GF-D8 (cell line): ENCODE data around the gene TMEM217.
A peak's percentile ranks its signal among the peaks of the same experiment; 100 is the strongest.

Experiments
- DNase-seq: peaks from one replicate; lab custom pipeline; 2025; lab: John Stamatoyannopoulos, UW

TMEM217 gene

DNA sequence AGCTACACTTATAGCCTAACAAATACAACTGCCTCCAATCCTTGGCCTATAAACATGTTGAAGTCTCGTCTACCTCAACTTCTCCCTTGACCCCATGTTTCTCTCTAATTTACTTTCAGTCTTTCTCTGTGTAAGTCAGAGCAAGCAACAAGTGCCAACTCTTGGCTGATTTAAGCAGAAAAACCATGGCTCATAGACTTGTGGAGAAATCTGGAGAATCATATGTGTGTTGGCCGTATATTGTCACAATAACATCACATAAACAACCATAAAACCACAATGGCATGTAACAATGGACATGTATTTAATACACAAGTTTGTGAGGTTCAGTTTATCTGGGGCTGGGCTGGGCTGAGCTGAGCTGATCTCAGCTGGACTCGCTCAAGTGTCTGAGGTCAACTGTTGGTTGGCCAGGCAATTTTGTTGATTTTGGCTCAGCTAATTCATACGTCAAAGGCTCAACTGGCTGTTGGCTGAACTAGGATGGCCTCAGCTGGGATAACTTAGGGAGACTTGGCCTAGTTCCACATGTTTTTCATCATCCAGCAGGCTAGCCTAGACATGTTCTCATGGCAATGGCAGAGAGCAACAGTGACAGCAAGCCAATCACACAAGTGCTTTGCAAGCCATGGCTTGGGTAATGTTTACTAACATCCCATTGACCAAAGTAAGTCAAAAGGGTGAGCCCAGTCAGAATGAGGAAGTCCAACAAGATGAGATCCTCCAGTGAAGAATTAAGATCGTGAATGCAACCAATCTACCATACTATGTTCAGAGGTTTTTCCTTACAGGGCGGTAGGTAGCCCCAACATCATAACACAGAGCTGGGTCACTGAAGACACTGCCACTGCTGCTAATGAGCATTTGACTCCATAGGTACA is 13.3 kb downstream of the TMEM217 start:
- DNase-seq, result peak; percentile 22

DNA sequence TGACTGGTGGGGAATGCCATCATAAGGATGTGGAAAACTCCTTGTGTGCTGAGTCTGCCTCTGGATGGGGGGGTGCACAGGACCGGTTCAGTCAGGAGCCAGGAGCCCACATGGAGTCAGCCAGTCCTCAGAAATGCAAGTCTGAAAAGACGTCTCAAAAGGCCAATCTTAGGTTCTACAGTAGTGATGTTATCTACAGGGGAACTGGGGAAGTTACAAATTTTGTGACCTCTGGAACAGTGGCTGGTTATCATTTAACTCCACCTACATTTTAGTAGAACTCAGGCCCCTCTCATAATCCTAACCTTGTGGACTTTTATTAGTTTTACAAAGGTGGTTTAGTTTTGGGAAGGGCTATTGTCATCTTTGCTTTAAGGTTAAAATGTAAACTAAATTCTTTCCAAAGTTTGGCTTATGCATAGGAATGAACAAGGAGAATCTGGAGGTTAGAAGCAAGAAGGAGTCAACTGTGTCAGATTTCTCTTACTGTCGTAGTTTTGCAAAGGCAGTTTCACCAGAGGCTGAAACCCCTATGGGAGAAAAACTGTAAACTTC is 14.1 kb downstream of the TMEM217 start:
- no peak for DNase-seq

DNA sequence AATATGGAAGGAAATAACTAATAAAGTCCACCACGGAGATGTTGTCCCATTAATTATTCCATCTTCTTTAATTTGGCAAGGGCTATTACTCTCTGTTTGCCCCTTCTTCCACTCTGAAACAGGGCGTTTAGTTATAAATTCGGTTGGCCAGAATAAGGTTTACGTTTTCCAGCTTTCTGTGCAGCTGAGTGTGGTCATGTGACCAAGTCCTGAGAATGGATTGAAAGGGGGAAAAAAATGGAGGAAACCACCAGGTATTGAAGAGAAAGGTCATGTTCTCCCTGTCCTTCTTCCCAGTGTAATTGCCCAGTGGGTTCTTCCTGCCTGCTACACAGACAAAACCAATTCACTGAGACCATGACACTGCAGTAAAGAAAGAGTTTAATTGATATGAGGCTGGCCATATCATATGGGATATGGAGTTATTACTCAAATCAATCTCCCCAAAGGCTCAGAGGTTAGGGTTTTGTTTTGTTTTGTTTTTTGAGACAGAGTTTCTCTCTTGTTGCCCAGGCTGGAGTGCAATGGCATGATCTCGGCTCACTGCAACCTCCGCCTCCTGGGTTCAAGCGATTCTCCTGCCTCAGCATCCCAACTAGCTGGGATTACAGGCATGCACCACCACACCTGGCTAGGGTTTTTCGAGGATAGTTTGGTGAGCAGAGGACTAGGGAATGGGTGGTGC is 14.7 kb downstream of the TMEM217 start:
- DNase-seq, result no peak

DNA sequence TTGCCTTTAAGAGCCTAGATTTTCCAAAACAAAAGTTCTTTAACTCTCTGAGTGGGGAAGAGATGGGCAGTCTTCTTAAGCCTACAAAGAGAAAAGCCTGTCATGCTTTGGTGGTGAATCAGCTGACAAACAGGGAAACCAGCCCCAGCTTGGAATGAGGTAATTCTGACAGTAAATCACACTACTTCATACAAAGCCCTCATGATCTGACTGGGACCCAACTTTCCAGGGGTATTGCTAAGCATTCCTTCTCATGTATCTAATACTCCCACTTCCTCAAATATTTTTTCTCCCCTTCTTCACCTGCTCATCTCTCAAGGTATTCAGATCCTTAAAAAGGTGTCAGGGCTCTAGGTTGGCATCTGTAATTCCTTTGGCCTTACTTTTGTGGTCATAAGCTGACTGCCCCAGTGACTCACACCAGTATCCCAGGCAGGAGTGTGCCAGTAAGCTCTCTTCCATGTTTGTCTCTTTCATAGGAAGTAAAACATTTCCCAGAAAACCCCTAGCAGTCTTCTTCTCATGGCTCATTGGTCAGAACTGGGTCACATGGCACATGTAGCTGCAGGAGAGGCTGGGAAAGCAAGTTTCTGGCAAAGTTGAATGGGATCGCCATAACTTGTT is 15.4 kb downstream of the TMEM217 start:
- DNase-seq, result no peak

DNA sequence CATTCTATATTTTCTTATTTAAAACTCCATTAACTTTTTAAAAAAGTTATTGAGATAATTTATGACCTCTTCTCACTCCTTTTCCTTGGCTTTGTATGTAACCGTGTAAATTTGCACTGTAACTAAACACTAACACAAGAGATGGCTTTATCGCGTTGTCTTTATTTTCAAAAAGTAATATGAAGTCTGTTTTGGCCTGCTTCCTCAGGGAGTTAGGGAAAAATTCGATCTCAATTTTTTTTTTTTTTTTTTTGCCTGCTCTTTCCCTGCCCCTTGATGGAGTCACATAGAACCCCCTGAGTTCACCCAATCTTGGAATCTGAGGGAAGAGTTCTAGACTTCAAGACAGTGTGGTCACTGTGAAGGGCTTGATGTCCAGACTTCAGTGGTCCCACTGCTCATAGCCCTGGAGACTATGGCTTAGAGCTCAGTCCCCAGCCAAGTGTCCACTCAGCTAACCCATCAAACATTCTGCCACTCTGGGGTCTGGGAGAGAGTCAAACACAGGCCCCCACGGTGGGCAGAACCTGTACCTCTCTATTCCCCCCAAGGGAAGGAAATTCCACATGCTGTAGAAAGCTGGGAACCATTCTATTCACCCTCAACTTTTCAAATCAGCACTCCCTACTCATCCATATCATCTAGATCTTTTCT is 16.0 kb downstream of the TMEM217 start:
- DNase-seq, result no peak

DNA sequence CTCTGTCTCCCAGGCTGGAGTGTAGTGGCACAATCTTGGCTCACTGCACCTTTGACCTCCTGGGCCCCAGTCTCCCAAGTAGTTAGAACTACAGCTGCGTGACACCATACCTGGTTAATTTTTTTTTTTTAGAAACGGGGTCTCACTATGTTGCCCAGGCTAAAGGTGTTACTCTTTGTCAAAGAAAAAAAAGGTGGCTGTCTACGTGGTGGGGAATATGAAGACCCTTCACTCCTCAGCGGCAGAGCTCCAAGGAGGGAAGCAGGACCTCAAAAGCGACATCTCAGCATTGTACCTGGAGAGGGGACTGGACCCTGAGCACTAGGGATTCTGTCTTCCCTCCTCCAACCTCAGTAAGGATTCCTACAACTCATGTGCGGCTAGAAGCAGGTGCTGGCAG is 16.8 kb downstream of the TMEM217 start:
- DNase-seq, result no peak

DNA sequence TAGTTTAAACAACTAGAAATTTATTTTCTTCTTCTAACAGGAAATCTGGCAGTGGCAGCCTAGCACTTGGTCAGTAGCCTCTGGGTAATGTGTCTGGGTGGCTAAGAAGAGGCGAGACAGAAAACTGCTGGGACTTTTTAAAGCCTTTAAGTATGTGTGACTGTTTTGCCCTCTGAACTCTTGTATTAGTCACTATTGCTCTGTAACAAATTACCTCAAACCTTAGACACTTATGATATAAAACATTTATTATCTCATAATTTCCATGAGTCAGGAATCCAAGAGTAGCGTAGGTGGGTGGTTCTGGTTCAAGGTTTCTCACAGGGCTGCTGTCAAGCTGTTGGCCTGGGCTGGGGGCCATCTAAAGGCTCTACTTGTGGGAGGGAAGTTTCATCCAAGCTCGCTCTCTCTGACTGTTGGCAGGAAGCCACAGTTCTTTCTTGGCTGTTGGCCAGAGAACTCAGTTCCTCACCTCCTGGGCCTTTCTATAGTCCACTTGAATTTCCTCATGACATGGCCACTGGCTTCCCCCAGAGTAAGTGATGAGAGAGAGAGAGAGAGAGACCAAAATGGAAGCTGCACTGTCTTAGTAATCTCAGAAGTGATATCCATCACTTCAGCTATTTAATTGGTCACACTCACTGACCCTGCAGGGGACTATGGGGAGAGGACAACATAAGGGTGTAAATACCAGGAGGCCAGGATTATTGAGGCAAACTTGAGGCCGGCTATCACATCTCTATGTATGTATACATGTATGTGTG is 17.8 kb downstream of the TMEM217 start:
- DNase-seq, result peak; percentile 81

DNA sequence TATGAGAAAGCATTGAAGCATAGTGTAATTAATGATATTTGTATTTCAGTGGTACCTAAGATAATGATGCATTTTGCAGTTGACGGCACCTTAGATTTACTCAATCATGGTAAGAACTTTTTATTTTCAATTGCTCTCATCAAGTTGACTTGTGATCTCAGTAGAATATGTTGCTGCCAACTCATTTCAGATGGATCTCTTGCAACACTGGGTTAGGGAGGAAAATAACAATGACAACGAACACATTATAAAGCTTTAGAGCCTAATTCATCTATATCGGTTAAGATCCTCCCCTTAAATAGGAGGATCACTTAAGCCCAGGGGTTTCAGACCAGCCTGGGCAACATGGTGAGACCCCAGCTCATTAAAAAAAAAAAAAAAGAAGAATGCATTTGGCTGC is 18.4 kb downstream of the TMEM217 start:
- no peak for DNase-seq

DNA sequence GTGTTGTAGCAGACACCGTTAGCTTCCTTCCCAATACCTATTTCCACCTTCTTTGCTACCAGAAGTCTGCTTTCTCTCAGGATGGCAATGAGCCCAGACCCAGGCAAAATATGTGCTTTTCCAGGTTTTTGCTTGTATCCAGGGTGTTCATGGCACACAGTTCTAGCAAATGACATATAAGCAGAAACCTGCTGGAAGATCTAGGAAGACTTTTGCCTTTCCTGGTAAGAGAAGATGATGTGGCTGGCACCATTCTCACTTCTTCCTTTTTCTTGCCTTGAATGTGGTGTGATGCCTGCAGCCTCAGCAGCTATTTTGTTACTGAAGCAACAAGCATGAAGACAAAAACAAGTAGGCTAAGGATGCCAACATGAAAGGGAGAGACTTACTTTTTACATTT is 19.6 kb downstream of the TMEM217 start:
- DNase-seq, result no peak

DNA sequence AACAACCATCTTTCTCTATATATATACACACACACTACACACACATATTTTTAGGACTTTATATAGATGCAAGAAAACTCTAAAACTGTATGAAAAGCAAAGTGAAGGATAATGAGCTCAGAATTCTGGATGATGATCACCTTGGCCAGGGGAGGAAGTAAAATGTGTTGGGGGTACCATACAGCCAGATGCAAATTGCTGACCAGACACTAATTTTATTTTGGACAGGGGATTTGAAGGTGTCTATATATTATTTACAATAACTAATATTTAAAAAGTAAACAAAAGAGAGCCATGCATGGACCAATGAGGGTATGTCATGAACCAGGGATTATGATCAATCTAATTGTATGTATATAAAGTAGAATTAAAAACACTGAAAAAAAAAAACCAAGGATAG is 20.2 kb downstream of the TMEM217 start:
- no peak for DNase-seq

DNA sequence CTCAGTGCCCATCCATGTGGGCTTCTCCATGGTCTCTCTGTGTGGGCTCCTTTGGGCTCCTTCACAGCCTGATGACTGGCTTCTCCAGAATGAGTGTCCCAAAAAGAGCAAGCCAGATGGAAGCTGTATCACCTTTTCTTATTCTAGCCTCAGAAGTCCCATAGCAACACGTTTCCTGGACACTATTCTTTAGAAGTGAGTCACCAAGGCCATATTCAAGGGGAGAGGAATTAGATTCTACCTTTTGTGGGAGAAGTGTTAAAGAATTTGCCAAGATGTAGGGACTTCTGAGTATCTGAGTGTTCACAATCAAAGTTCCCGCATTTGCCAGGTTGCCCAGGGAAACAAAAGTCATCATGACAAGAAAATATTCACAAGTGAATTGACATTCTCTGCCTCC is 21.0 kb downstream of the TMEM217 start:
- no peak for DNase-seq

DNA sequence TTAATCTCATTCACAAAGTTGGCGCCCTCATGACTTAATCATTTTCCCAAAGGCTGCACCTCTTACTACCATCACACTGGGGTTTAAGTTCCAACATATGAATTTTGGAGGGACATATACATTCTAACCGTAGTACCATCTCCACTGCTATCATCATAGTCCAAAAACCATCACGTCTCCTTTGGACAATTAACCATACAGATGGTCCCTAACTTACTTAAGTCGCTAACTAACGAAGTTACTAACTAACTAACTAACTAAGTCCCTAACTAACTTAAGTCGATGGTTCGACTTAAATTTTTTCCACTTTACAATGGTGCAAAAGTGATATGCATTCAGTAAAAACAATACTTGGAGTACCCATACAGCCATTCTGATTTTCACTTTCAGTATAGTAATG is 24.4 kb downstream of the TMEM217 start:
- DNase-seq, result no peak

DNA sequence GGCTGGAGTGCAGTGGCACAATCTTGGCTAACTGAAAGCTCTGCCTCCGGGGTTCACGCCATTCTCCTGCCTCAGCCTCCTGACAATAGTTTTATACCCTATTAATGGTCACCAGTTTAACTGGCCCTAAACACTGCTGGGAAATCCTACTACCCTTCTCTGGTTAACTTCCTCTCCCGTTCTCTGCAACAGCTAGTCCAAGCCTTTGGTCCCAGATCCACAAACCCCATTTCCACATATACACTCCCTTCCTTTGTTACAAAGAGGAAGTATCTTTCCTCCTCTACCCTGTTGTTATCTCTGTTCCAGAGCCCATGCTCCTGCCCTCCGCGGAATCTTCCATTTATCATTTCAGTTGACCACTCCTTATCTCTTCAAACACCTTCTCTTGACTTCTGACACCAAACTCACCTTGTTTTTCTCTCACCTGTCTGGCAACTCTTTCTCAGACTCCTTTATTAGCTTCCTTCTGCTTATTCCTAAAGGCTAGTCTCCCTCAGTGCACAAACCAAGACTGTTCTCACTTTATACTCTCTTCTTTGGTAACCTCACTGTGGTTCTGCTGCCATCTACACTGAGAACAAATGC is 25.4 kb downstream of the TMEM217 start:
- no peak for DNase-seq

DNA sequence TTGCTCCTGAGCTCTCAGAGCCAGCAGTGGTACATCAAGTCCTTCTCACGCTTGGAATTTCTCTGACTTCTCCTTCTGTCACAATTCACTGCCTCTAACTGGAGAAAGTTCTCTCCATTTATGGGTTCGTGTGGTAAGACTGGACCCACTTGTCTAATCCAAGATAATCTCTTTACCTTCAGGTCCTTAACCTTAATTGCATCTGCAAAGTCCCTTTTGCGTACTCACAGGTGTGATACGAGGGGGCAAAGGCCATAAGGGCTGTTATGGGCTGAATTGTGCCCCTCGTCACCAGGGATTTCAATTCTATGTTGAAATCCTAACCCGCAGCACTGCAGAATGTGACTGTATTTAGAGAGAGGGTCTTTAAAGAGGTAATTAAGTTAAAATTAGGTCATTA is 27.8 kb downstream of the TMEM217 start:
- DNase-seq, result no peak

DNA sequence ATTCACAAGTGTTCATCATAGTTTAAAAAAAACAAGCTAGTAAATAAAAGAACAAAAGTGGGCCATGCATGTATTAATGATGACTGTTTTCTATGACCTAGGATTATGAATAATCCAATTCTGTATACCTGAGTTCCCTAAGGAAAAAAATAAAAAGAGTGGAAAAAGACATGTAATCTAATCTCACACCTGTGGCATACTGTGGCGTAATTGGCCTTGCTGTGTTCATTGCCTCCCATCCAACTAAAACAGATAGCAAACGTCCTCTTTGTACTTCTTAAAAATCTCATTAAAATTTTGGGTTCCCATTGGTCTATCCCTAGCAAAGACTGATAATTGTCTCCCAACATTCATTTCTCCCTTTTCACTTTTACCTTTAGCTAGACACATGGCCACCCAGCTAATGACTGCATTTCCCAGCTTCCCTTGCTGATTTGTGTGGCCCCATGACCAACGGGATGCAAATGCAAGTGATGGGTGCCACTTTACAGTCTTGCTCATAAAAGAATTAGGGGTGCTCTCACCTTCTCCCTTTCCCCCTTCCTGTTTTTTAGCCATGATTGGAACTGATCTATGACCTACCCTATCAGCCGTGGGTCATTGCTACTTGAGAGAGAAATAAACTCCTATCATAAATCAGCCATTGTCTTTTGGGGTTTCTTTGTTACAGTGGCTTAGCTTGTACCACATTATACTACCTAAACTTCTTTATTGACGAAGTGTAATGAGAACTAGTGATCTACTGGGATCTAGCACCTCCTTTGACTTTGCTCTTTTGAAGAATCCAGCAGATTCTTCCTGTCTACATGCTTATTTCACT is 32.4 kb downstream of the TMEM217 start:
- DNase-seq, result no peak

DNA sequence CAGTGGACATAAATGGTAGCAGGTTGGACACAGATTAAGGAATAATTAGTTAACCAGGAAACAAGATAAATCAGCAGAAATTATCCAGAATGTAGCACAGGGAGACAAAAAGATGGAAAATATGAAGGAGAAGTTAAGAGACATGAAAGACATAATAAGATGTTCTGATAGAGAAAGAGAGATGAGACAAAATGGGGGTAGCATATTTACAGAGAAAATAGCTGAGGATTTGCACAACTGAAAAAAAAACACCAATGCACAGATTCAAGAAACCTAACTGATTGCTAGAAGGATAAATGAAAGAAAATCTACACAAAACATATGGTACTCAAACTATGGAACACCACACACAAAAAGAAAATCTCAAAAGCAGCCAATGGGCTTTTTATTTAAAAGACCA is 35.0 kb downstream of the TMEM217 start:
- DNase-seq, result no peak

DNA sequence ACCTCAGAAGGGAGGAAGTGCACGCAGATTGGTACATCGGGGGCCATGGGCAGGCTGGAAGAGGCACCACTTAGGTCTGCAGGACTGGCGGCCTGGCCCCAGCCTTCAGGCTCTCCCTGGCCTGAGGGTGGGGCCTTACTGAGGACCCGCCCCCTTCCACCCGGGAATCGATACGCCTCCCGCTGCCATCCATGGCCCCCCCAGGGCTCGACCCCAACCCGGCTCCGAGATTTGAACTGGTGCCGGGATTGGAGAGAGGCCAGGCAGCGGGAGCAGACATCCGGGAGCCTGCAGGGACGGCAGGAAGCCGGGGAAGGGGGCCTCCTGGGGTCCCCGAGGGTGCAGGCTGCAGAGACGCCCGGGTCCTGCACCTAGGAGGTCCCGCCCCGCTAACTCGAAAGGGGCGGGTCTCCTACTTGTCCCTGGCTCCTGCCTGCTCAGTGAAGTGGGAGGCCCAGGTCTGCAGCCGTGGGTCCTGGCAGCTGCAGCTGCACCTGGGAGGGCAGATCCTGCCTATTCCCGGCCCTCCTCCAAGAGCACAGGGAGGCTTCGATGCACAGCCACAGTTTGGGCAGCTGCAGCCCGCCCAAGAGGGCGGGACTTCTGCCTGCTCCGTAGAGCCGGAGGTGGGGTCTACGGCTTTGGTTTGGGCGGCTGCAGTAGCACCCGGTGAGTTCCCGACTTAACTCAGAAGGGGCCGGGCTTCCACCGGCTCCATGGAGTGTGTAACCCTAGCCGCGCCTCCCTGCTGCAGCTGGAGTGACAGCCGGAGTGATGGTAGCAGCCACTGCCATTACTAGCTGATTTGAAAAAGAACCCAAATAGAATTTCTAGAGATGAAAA is 35.6 kb downstream of the TMEM217 start:
- DNase-seq, result peak; percentile 54

DNA sequence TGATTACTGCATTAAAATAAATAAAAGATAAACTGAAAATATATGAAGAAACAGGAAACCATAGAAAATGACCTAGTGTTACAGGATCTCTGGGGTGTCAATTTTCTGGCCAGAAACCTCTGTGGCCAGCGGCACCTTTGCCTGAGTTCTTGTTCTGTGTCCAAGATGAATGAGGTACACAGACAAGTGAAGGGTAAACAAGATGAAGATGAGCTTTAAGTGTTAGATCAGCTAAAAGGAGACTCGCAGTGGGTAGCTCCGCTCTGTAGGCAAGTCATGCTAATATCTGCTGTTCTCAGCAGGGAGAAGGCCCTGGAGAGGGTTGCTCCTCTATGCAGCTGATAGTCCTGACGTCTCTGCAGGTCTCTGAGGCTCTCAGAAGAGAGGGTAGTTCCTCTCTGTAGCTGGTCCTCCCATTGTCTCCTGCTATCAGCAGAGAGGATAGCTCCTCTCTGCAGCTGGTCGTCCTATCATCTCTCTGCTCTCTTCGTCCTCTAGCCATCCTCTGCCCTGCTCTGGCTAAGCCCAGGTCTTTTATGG is 36.3 kb downstream of the TMEM217 start:
- DNase-seq, result no peak

DNA sequence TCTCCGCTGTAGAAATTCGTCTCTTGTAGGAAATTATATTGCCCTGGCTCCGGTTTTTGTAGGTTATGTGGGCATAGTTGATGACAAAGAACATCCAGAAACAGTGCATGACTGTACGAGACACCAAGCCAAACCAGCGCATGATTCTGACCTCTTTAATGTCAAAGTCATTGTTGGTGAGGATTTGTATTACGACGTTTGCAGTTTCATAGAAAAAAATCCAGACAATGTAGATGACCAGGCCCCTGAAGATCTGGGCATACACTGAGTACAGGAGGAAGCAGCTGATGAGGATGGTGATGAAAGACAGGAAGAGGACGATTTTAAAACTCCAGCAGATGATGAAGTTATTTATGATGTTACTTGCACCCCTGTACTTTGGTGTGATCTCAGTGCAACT is 39.4 kb downstream of the TMEM217 start:
- DNase-seq, result peak; percentile 68
